DMS153 (cell line): ENCODE measurements around the gene SEPSECS.

Experiments used
- DNase-seq: peaks from one replicate; lab custom pipeline; 2025; lab: John Stamatoyannopoulos, UW

Gene SEPSECS

DNA sequence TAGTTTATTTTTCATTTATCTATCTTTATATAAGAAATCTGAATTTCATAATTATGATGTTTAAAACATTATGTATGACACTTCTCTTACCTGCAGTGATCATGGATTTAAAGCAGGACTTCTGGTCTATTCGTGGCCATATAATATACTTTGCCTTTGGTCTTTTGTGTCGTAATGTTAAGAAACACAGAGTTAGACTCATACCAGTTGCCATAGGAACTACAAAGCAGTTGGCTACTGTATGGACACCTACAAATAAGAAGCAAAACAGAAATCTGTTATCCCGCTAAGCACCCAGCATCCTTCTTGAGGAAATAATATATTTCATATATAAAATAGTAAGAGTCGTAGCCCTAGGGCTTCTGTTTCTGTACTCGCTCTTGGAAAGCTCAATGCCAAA is 4.3 kb downstream of the SEPSECS start:
- DNase-seq: no peak

DNA sequence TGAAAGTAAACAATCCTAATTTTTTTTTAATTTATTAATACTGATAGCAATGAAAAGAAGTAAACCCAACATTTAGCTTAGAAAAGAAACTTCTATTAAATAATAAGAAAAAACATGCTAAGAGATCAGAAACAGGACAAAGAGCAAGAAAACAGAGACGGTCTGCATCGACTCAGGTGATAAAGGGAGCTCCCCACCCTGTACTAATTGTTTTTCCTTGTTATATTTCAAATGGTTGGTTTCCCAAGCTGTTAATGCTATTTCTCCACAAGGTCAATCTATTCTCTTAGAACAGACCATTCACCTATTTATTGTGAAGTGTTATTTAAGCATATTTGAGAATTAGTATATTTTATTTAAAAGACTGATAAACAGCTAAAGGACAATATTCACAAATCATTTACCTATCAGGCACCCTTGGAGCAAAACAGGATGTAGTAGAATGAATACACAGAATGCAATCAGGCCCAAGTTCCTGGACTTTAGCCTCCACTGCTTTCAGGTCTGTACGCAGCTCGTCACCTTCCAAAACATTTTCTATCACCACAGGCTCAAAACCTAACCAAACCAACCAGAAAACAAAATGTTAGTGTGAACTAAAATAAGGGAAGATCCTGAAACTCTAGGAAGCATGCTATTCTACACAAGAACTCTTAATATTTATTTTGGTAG is 5.5 kb downstream of the SEPSECS start:
- DNase-seq: no peak

- DNase-seq: no peak
Measured at GRCh38 chr4:25146076-25146475, 14.2 kb downstream of the SEPSECS start.

- no peak for DNase-seq
Measured at GRCh38 chr4:25144870-25145481, 15.3 kb downstream of the SEPSECS start.

DNA sequence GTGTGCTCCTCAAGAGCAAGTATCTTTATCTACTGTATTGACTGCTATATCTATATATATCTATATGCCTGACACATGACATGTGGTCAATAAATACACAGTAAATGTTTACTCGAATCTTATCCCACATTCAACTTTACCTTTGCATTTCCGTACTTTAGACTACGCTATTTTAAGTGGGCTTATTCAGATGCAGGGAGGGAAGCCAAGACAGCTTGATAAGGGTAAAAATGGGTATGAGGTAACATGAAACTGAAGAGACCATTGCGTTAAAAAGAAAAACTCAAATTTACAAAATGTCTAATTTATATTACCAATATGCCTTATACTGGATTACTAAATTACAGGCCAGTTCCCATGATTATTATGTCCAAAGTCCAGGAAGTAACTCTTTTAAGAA is 17.8 kb downstream of the SEPSECS start:
- DNase-seq: no peak

DNA sequence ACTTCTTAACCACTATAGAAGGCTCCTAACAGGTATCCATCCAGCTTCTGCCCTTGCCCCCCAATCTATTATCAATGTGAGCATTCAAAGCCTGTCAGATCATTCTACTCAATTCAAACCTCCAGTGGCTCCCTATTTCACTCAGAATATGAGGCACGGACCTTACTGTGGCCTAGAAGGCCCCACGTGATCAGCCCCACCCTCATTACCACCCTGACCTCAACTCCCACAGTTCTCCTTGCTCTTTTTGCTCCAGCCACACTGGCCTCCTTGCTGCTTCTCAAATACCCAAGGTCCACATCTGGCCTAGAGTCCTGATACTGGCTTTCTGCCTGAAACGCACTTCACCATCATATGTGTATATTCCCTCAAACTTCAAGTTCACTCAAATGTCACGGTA is 18.7 kb downstream of the SEPSECS start:
- no peak for DNase-seq

- no peak for DNase-seq
Measured at GRCh38 chr4:25133132-25133531, 27.1 kb downstream of the SEPSECS start.

DNA sequence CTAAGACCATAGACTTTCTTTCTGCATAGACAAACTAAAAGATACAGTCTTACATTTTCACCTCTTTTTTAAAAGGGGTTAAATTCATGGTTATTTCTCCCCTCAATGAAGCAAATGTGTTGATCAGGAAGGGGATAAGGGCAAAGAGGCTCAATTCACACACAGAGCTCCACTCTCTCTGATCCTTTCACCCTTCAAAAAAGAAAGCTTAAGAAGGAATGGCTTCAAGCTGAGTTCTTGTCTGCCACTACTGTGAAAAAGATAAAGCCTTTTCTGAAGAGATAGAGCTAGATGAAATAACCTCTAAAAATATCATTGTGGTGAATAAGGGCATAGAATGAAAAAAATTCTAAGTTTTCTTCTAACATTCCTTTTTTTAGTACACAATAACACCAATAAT is 28.3 kb downstream of the SEPSECS start:
- no peak for DNase-seq

GRCh38 chr4:25131381-25131780 is 28.9 kb downstream of the SEPSECS start:
- DNase-seq: no peak

- no peak for DNase-seq
Measured at GRCh38 chr4:25129917-25130316, 30.3 kb downstream of the SEPSECS start.

GRCh38 chr4:25128671-25129070 is 31.6 kb downstream of the SEPSECS start:
- no peak for DNase-seq

- no peak for DNase-seq
Measured at GRCh38 chr4:25123236-25123635, 37.0 kb downstream of the SEPSECS start.

DNA sequence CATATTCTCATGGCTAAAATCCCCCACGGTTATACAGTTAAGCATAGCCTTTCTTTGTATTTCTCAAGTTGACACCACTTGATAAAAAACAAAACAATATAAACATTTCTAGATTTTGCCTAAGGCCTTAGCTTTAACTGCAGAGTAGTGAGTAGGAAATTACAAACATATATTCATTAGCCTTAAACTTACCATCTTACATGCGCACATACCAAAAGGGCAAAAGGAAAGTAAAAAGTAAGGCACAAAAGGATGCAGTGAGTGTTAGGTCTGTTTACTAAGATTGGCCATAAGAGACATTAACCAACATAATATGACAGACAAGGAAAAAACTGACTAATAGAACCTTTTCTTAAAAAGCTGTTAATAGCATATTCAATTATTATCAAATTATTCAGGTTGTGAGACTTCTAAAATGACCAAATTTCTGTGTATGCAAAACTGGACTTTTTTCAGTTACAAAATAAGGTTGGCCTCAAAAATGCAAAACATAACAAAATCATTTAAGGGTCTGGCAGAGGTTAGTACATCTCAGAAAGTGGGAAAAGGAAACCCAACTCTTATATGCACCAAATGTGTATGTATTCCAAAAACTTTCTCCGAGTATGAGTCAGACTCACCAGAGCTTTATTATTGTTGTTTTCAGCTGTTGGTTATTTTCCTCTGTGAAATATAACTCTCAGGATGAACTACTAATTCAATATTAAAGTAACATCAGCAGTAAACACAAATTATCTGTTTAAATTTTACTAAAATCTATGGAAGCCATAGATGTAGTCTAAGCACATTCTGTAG is 39.9 kb downstream of the SEPSECS start:
- DNase-seq: no peak

DNA sequence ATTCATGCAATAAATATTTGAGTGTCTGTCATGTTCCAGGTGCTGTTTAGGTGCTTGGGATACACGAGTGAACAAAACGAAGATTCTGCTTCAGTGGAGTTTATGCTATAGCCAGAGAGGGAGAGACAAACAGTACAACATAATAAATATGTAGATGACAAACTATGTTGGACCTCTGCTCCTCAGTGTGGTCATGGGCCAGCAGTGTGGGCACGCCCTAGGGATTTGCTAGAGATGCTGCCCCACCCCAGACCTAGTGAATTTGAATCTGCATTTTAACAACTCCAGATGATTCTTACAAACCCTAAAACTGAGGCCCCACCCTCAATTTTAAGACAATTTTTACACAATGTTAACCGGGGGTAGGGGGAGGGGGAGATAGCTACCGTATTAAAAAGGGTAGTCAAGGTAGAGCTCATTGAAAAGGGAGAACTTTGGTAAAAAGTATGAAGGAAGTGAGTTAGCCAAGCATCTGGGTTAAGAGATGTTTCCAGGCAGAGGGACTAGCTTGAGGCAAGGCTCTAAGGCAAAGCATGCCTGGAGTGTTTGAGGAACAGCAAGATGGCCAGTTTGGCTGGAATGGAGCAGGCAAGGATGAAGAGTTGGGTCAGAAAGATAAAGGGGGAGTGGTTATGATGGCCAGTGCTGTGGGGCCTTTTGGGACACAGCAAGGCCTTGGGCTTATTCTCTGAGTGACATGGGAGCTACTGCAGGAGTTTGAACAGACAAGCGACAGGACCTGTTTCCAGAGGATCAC is 42.4 kb downstream of the SEPSECS start:
- no peak for DNase-seq

DNA sequence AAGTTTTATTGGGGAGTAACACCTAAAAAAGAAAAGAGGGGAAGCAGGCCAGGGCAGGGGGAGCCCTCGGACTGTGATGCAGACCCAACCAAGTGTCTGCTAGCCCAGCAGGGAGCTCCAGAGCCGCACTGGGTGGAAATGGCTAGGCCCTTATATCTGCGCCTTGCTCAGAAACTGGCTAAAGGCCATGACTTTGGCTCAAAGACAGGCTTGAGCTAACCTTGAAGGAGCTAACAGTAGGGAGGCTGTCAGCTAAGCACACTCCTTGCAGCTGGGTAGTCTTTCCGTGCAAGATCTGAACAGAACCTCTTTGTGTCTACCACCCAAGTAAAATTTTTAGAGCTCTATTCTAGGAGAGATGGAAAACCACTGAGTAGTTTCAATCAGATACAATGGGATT is 43.0 kb downstream of the SEPSECS start:
- no peak for DNase-seq

DNA sequence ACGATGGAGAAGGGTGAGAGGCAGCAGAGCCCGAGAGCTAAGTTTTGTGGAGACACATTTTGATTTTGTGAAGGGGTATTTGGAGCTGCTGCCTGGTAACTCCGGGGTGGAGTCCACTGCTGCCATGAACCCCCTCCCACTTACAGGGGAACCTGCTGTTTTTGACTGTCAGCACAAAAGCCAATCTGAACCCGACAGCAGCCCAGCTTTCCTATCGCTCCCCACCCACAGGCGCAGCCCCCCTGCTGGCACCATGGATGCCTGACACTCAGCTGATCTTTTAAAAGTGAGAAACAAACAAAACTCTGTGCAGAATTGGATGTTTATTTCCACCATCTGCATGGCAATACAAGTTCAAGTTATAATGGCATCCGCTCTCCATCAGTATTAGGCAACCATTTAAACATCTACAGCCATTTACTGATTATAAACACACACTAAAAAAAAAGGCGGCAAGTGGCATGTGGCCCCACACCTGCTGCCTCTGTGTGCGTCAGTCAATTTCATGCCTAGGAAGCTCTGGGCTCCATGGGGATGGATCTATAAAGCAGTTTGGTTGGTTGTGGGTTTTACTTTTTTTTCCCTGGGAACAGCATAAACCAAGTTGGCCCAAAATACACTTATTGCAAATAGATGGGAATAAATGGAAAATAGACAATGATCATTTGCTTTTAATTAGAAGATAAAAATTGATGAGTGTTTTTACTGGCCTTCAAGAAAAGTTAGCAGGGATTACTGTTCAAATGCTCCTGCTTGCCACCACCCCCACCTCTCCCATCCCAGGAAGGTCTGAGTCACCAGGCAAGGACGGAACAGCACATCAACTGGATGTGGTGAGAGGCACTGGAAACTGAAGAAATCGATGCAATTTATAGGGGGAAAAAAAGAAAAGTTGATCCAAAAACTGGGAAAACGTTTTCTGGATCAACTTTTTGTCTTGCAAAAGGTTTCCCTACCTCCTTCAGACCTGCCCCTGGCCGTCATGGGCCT is 46.0 kb downstream of the SEPSECS start:
- no peak for DNase-seq

- DNase-seq: no peak
Measured at GRCh38 chr4:25112995-25113380, 47.3 kb downstream of the SEPSECS start.

- no peak for DNase-seq
Measured at GRCh38 chr4:25112366-25112994, 47.8 kb downstream of the SEPSECS start.

DNA sequence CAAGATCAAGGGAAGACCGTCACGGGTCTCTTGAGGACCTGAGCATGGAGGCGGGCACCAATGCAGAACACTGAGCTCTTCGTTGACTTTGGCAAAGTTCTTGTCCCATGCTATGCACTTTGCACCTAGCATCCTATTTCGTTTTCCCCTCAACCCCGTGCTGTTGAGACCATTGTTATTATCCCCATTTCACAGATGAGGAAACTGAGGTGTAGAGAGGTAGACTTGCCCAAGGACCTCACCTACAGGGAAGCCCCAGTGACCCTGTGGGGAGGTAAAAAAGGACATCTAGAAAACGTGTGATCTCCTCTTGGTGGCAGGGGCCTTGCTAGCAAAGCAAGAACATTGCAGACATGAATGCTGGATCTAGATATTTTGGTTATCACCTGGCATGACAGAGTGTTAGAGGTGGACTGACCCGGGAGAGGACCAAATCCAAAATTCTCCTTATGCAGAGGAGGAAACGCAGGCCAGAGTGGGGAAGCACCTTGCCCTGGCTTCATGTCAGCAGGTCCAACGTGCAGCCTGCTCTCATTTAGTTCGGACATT is 48.5 kb downstream of the SEPSECS start:
- DNase-seq: no peak

DNA sequence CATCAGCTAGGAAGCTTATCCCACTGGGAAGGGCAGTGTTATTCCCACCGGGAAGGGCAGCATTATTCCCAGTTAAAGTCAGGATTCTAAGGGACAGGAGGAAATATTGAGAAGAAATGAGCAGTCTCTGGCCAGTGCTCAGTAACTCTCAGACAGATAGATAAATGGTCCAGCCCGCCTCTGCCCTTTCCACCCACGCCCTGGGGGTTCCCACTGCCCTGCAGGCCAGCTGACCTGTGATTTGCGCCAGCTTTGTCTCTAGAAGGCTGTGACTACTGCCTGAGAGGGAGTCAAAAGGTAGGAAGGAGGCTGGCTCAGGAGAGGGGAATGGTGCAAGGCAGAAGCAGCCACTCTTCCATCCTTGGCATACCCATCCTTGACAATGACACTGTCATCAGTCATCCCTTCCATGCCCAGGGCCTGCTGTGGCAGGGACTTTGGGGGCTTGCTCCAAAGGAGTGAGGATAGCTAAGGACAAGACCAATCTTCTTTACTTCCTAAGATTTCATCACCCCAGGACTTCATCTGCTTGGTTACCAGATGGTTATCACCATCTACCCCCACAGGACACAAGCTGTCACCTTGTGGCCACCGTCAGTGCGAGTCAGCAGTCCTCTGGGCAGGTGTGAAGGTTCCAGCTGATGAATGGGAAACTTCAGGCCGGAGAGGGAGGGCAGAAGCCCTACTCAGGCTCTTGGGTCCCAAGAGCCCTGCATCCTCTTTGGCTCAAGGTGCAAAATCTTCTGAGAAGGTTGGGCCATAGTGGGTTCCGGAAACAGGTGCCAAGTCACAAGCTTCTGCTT is 49.5 kb downstream of the SEPSECS start:
- no peak for DNase-seq
